ENCODE results near the gene ZNF385A.

DNA sequence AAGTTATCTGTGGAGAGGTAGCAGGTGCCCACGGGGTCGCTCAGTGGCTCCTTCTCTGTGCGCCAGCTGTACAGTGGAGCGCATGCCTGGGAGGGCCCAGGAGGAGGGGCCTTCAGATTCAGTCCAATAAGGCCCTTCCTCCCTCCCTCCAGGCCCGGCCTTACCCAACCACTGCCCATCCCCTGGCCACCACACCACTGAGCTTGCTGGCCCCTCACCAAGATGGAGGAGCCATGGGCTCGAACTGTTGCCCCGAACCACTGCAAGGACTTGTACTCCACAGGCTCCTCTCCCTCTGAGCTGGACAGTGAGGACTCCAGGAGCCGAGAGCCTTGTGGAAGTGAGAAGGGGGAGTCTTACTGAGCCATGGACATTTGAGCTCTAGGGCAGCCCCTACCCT, 24.7 kb upstream of the ZNF385A start:
- TF ChIP-seq, protein P1, sequence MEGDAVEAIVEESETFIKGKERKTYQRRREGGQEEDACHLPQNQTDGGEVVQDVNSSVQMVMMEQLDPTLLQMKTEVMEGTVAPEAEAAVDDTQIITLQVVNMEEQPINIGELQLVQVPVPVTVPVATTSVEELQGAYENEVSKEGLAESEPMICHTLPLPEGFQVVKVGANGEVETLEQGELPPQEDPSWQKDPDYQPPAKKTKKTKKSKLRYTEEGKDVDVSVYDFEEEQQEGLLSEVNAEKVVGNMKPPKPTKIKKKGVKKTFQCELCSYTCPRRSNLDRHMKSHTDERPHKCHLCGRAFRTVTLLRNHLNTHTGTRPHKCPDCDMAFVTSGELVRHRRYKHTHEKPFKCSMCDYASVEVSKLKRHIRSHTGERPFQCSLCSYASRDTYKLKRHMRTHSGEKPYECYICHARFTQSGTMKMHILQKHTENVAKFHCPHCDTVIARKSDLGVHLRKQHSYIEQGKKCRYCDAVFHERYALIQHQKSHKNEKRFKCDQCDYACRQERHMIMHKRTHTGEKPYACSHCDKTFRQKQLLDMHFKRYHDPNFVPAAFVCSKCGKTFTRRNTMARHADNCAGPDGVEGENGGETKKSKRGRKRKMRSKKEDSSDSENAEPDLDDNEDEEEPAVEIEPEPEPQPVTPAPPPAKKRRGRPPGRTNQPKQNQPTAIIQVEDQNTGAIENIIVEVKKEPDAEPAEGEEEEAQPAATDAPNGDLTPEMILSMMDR (conservative IDR thresholded peaks at IDR 0.05; ENCODE audit: low read length), result no peak
- TF ChIP-seq EZH2phosphoT487 (IDR thresholded peaks at IDR 0.05; ENCODE audit: borderline replicate concordance), result no peak

Data from Loucy (cell line).